ENCODE results near the gene PCGF6.

Gene PCGF6

DNA sequence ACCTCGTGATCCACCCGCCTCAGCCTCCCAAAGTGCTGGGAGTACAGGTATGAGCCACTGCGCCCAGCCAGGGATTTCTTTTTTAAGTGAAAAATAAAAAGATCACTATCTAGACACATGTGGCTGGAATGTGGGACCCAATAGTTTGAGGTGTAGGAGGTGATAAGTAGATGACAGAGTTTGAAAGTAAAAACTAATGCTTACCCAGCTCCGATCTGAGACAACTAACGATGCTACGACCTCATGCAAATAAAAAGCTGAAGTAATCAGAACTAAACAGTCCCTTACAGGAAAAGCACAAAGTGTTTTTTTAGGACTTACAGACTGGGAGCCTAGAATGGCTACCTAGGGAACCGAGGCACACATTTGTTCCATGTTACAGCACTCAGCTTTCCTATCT lies 23.0 kb downstream of the PCGF6 start:
- TF ChIP-seq EZH2phosphoT487 (conservative IDR thresholded peaks at IDR 0.05; ENCODE audit: low read length), result no peak
- TF ChIP-seq, protein P1, sequence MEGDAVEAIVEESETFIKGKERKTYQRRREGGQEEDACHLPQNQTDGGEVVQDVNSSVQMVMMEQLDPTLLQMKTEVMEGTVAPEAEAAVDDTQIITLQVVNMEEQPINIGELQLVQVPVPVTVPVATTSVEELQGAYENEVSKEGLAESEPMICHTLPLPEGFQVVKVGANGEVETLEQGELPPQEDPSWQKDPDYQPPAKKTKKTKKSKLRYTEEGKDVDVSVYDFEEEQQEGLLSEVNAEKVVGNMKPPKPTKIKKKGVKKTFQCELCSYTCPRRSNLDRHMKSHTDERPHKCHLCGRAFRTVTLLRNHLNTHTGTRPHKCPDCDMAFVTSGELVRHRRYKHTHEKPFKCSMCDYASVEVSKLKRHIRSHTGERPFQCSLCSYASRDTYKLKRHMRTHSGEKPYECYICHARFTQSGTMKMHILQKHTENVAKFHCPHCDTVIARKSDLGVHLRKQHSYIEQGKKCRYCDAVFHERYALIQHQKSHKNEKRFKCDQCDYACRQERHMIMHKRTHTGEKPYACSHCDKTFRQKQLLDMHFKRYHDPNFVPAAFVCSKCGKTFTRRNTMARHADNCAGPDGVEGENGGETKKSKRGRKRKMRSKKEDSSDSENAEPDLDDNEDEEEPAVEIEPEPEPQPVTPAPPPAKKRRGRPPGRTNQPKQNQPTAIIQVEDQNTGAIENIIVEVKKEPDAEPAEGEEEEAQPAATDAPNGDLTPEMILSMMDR (IDR thresholded peaks at IDR 0.05; ENCODE audit: insufficient read depth, low read length, poor library complexity, severe bottlenecking), result no peak
- Histone ChIP-seq H3K9me3 (ENCODE audit: insufficient read depth, low read length) (no peaks in the 10 kb centered on the region), H3K36me3 (ENCODE audit: low read length) (peaks cover 18% of the 10 kb centered on the region), H2AFZ (ENCODE audit: low read depth, low read length, severe bottlenecking) (no peak overlapping the region), H3K9ac (ENCODE audit: low read length) (no peak overlapping the region), H3K4me2 (ENCODE audit: low read depth, low read length, poor library complexity, severe bottlenecking) (no peak overlapping the region), H3K9me2 (replicated peaks; ENCODE audit: insufficient read depth, low read length) (no peaks in the 10 kb centered on the region), H3K4me3 (ENCODE audit: insufficient read depth, low read length, poor library complexity, severe bottlenecking) (no peak overlapping the region), H3K27me3 (ENCODE audit: low read length) (no peaks in the 10 kb centered on the region), H3F3A (ENCODE audit: insufficient read depth) (no peaks in the 10 kb centered on the region), H4K20me1 (ENCODE audit: low read depth, low read length) (no peaks in the 10 kb centered on the region), H3K27ac (ENCODE audit: low read depth, low read length) (no peak overlapping the region), H3K79me2 (ENCODE audit: insufficient read depth, low read length) (no peaks in the 10 kb centered on the region)

DNA sequence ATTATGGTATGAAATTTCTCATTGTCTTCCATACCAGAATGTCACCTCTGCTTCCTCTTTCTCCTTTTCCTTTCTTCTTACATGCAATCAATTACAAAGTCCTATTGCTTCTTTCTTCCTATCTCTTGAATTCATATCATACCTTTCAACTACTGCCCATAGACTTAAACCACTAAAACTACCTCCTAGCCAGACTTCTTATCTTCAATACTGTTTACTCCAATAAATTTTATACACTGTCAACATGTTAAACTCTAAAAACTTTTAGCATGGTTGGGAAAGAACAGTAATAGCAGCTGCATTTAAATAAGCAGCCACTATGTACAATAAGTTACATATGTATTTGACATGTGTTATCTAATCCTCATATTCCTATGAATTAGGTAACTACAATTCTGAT lies 34.9 kb downstream of the PCGF6 start:
- Histone ChIP-seq H3K79me2 (ENCODE audit: insufficient read depth, low read length) (no peaks in the 10 kb centered on the region), H3K9me3 (ENCODE audit: insufficient read depth, low read length) (no peaks in the 10 kb centered on the region), H3K27me3 (ENCODE audit: low read length) (no peaks in the 10 kb centered on the region), H4K20me1 (ENCODE audit: low read depth, low read length) (no peaks in the 10 kb centered on the region), H3K27ac (ENCODE audit: low read depth, low read length) (no peak overlapping the region), H3K4me3 (ENCODE audit: insufficient read depth, low read length, poor library complexity, severe bottlenecking) (no peak overlapping the region), H2AFZ (ENCODE audit: low read depth, low read length, severe bottlenecking) (no peak overlapping the region), H3K9ac (ENCODE audit: low read length) (no peak overlapping the region), H3K36me3 (ENCODE audit: low read length) (peaks cover 8% of the 10 kb centered on the region; the same call in 1 of the 2 replicates), H3K9me2 (replicated peaks; ENCODE audit: insufficient read depth, low read length) (no peaks in the 10 kb centered on the region), H3F3A (ENCODE audit: insufficient read depth) (no peaks in the 10 kb centered on the region), H3K4me2 (ENCODE audit: low read depth, low read length, poor library complexity, severe bottlenecking) (no peak overlapping the region)
- TF ChIP-seq, protein P1 (IDR thresholded peaks at IDR 0.05; ENCODE audit: insufficient read depth, low read length, poor library complexity, severe bottlenecking), result no peak

DNA sequence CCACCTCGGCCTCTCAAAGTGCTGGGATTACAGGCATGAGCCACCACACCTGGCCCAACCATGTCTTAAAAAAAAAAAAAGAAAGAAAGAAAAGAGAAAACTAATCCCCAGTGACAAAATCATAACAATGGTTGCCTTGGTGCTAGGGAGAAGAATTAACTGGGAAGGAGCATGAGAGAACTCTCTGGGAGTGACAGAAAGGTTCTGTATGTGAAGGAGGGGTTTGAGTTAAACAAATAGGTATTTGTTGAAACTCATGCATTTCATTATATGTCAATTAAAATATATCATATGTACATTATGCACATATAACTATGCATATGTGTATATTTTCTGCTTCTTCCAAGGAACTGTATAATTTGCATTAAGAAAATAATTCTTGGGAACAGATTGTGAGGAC lies 40.7 kb downstream of the PCGF6 start:
- Histone ChIP-seq H3K4me2 (ENCODE audit: low read depth, low read length, poor library complexity, severe bottlenecking) (no peak overlapping the region), H3K27ac (ENCODE audit: low read depth, low read length) (no peak overlapping the region), H4K20me1 (ENCODE audit: low read depth, low read length) (no peaks in the 10 kb centered on the region), H3K36me3 (ENCODE audit: low read length) (peaks cover 8% of the 10 kb centered on the region; the same call in 1 of the 2 replicates), H3K9me2 (replicated peaks; ENCODE audit: insufficient read depth, low read length) (no peaks in the 10 kb centered on the region), H3K27me3 (ENCODE audit: low read length) (no peaks in the 10 kb centered on the region), H3K4me3 (ENCODE audit: insufficient read depth, low read length, poor library complexity, severe bottlenecking) (no peak overlapping the region), H3K79me2 (ENCODE audit: insufficient read depth, low read length) (no peaks in the 10 kb centered on the region), H2AFZ (ENCODE audit: low read depth, low read length, severe bottlenecking) (no peak overlapping the region), H3K9ac (ENCODE audit: low read length) (no peak overlapping the region), H3K9me3 (ENCODE audit: insufficient read depth, low read length) (no peaks in the 10 kb centered on the region), H3F3A (ENCODE audit: insufficient read depth) (no peaks in the 10 kb centered on the region)
- TF ChIP-seq, protein P1 (IDR thresholded peaks at IDR 0.05; ENCODE audit: insufficient read depth, low read length, poor library complexity, severe bottlenecking), result no peak
- TF ChIP-seq EZH2phosphoT487 (conservative IDR thresholded peaks at IDR 0.05; ENCODE audit: low read length), result no peak

All from SU-DHL-6 (cell line).